Breast epithelium (tissue), 4 donors: ENCODE measurements around the gene P2RY12. TPM values are rescaled to one million over a fixed set of nuclear protein-coding genes. Genes with fewer than 3 reads are reported as not detected.

Experiments
- DNase-seq, 2 donors: peaks; one replicate each; pipeline ENCODE4 v3.0.0-alpha.2; 2019; ENCODE audit warnings: low spot score in 2 of 2
- H3K27ac ChIP-seq, 2 donors: fragments of 200-600 bp; sonication (generic) in 1 of 2; one replicate each; pipeline ENCODE4 v1.5.1; 2016 to 2019; ENCODE audit warnings: mild to moderate bottlenecking in 1 of 2
- H3K27me3 ChIP-seq, 2 donors: fragments of 200-600 bp; sonication (generic) in 1 of 2; one replicate each; pipeline versions ENCODE4 v1.5.1 to v1.6.0; 2017 to 2019; ENCODE audit warnings: control low read depth in 1 of 2, mild to moderate bottlenecking in 1 of 2
- H3K36me3 ChIP-seq: fragments of 200-600 bp; one replicate; pipeline ENCODE4 v1.5.1; 2019
- H3K4me1 ChIP-seq, 2 donors: fragments of 200-600 bp; sonication (generic); one replicate each; pipeline ENCODE4 v1.5.1; 2016 to 2019; ENCODE audit warnings: control low read depth in 1 of 2
- H3K4me3 ChIP-seq, 3 donors: fragments of 200-600 bp; sonication (generic); 1 replicate in 2 of 3; 2 replicates in 1 of 3; pipeline ENCODE4 v1.5.1; 2016 to 2019; ENCODE audit warnings: mild to moderate bottlenecking in 3 of 3, moderate library complexity in 2 of 3
- H3K9me3 ChIP-seq, 2 donors: fragments of 200-600 bp; sonication (generic) in 1 of 2; one replicate each; pipeline ENCODE4 v1.5.1; 2016 to 2019; ENCODE audit warnings: control low read depth in 1 of 2
- POLR2A ChIP-seq: fragments of 450-650 bp; IDR thresholded peaks from one replicate; pipeline ENCODE4 v1.6.1; 2016; ENCODE audit warnings: antibody characterized with exemption, mild to moderate bottlenecking, moderate library complexity
- POLR2AphosphoS5 ChIP-seq, 3 donors: sonication (generic); formaldehyde crosslinking; IDR thresholded peaks; one replicate each; pipeline ENCODE4 v1.6.1; 2017; ENCODE audit warnings: antibody characterized with exemption in 3 of 3
- intact Hi-C: fragments of 100-400 bp; cut with DNase I; formaldehyde crosslinking; loops from one replicate; pipeline ENCODE4 v1.15.1; 2023; ENCODE audit warnings: low total_unique reads
- total RNA-seq, 3 donors: library from RNA; depleted of rRNA; stranded (reverse); fragments of >200 nt; gene quantifications; one replicate each; pipeline ENCODE4 v1.1.0, GENCODE V29; 2016
- TF ChIP-seq, protein P1 (sequence below), 3 donors: fragments of 450-650 bp; IDR thresholded peaks; one replicate each; pipeline ENCODE4 v1.5.1; 2016 to 2017; ENCODE audit warnings: antibody characterized with exemption in 3 of 3, mild to moderate bottlenecking in 3 of 3, moderate library complexity in 3 of 3

Gene P2RY12
- total RNA-seq, 3 donors from 2014 or later = 3.6 to 9.0 (median 3.7) TPM

DNA sequence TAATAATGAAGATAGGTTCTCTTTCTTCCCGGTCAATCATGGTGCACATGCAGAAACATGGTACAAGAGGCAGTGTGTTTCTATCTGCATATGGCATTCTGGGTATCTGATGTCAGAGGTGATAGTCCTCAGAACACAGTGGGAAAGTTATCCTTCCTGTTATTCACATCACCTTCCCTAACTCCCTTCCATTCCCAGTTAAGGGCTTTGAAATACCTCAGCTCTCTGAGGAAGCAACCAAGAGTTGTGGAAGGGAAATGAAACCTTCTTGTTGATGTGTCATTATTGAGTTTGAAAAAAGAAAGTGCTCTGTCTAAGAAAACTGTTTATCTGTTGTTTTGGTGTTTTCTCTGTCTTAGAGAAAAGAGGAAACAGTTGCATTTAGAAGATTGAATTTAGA lies 33.3 kb downstream of the P2RY12 start:
- intact Hi-C loops = no loop called here
- Histone ChIP-seq H3K4me3 (no peak overlapping the region), H3K9me3 (no peaks in the 10 kb centered on the region), H3K36me3 (no peaks in the 10 kb centered on the region), H3K27ac (no peak overlapping the region), H3K27me3 (no peaks in the 10 kb centered on the region), H3K4me1 (no peaks in the 10 kb centered on the region)
- no peak for DNase-seq
- no peak for TF ChIP-seq POLR2A
- TF ChIP-seq, protein P1, sequence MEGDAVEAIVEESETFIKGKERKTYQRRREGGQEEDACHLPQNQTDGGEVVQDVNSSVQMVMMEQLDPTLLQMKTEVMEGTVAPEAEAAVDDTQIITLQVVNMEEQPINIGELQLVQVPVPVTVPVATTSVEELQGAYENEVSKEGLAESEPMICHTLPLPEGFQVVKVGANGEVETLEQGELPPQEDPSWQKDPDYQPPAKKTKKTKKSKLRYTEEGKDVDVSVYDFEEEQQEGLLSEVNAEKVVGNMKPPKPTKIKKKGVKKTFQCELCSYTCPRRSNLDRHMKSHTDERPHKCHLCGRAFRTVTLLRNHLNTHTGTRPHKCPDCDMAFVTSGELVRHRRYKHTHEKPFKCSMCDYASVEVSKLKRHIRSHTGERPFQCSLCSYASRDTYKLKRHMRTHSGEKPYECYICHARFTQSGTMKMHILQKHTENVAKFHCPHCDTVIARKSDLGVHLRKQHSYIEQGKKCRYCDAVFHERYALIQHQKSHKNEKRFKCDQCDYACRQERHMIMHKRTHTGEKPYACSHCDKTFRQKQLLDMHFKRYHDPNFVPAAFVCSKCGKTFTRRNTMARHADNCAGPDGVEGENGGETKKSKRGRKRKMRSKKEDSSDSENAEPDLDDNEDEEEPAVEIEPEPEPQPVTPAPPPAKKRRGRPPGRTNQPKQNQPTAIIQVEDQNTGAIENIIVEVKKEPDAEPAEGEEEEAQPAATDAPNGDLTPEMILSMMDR (IDR thresholded peaks at IDR 0.05) = no peak
- TF ChIP-seq POLR2AphosphoS5 (IDR thresholded peaks at IDR 0.05) = no peak

DNA sequence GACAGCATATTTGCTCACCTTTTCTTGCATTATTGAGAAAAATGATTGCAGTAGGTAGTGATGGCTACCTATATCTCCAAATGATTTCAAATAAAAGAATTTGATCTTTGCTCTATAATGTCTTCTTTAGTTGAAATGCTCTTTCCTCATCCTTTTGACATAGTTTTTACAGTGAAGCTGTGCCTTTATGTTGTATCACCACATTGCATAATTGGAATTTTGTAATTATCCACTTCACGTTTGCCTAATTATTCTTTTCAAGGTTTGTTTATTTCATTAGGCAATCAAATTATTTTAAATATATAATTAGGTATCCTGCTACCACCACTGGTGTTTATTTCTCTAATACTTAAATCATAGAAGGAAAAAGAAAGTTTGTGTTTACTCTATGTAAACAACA lies 33.9 kb downstream of the P2RY12 start:
- Histone ChIP-seq H3K27ac (no peak overlapping the region), H3K4me3 (no peak overlapping the region), H3K9me3 (no peaks in the 10 kb centered on the region), H3K4me1 (no peaks in the 10 kb centered on the region), H3K27me3 (no peaks in the 10 kb centered on the region), H3K36me3 (no peaks in the 10 kb centered on the region)
- intact Hi-C loops = no loop called here
- TF ChIP-seq POLR2A (no peak), POLR2AphosphoS5 (IDR thresholded peaks at IDR 0.05) (no peak)
- TF ChIP-seq, protein P1 (IDR thresholded peaks at IDR 0.05) = no peak
- DNase-seq = no peak

DNA sequence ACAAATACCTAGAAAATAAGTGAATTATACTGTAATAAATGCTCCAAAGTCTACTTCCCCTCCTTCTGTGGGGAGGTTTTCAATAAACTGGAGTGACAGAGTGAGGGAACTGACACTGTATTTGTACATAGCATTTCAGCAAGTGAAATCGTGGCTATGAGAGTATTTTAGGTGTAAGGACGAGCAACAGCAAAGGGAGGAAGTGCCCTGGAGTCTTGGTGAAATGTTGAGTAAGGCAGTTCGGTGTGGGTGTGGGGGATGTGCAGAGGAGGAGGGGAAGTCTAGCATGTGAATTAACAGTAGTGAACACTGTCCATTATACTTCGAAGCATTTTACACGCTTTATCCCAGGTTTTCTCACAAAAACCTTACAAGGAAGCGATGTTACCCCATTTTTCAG lies 37.1 kb downstream of the P2RY12 start:
- intact Hi-C loops = no loop called here
- H3K36me3 ChIP-seq = no peaks in the 10 kb centered on the region
- H3K9me3 ChIP-seq = no peaks in the 10 kb centered on the region
- H3K4me3 ChIP-seq = no peak overlapping the region
- no peaks in the 10 kb centered on the region for H3K4me1 ChIP-seq
- no peaks in the 10 kb centered on the region for H3K27me3 ChIP-seq
- no peak for TF ChIP-seq POLR2A
- TF ChIP-seq POLR2AphosphoS5 (IDR thresholded peaks at IDR 0.05) = no peak
- TF ChIP-seq, protein P1 (IDR thresholded peaks at IDR 0.05) = no peak
- no peak overlapping the region for H3K27ac ChIP-seq
- no peak for DNase-seq

DNA sequence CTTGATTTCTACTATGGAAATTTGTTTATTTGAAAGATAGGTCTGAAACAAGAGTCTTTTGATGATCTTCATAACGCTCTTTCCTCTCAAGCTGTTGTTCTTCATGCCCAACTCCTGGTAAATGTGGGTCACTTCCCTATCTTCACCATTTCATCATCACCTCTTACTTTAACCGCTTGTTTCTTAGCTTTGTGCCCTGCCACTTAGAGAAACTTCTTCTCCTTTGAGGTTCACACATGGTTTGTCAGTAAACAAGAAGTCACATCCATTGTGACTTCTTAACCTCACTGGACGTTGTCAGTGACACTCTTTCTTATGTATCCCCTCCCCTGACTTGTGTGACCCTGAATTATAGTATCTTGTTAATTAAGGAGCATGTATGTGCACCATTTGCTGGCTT lies 38.3 kb downstream of the P2RY12 start:
- peak overlapping the region; percentile 11 to 58 (median 30) for H3K4me3 ChIP-seq

DNA sequence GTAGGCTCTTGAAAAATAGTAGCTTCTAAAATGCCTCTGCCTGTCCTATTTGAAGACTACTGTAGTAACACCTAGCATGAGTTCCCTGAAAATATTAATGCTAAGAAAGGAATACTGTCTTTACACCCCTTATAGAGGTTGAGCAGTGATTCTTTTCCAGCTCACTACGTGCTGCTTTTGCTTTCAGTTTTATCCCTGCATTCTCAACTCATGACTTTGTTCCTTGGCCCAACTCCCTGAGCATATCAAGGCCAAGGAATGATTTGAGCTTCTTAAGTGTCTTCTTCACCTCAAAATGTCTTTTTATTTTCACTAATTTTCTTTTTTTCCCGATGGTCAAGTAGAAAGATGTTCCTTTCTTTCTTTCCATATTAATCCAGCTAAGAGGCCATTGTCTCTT lies 38.7 kb downstream of the P2RY12 start:
- peak in 1 of 2 donors; percentile 23 for DNase-seq
- peak overlapping the region; percentile 11 to 58 (median 30) for H3K4me3 ChIP-seq

More for the DNA sequence above, 38.3 kb downstream of the P2RY12 start:
- Histone ChIP-seq H3K4me1 (no peaks in the 10 kb centered on the region), H3K27me3 (no peaks in the 10 kb centered on the region), H3K27ac (peak overlapping the region; percentile 16 to 27), H3K9me3 (no peaks in the 10 kb centered on the region), H3K36me3 (no peaks in the 10 kb centered on the region)
- DNase-seq = no peak
- TF ChIP-seq POLR2A = no peak
- TF ChIP-seq POLR2AphosphoS5 (IDR thresholded peaks at IDR 0.05) = no peak
- TF ChIP-seq, protein P1 (IDR thresholded peaks at IDR 0.05) = no peak
- intact Hi-C loops = no loop called here

More for the DNA sequence above, 38.7 kb downstream of the P2RY12 start:
- Histone ChIP-seq H3K27me3 (no peaks in the 10 kb centered on the region), H3K9me3 (no peaks in the 10 kb centered on the region), H3K4me1 (no peaks in the 10 kb centered on the region), H3K36me3 (no peaks in the 10 kb centered on the region), H3K27ac (peak overlapping the region; percentile 37 to 68)
- intact Hi-C loops = no loop called here
- TF ChIP-seq POLR2AphosphoS5 (IDR thresholded peaks at IDR 0.05) (no peak), POLR2A (no peak)
- TF ChIP-seq, protein P1 (IDR thresholded peaks at IDR 0.05) = no peak
